Measurements from ENCODE around the gene IL16. TPM values are rescaled to one million over a fixed set of nuclear protein-coding genes. Genes with fewer than 3 reads are reported as not detected.

The IL16 gene
- total RNA-seq, 1 donor from 2014 or later = 0.05 TPM

GRCh38 chr15:81277851-81278250, 81.2 kb downstream of the IL16 start:
- Mint-ChIP-seq H3K27ac (ENCODE audit: unreplicated experiment) (no peak overlapping the region), H3K27me3 (ENCODE audit: low read depth) (no peaks in the 10 kb centered on the region), H3K4me3 (no peak overlapping the region), H3K9me3 (peaks cover 14% of the 10 kb centered on the region), H3K4me1 (peaks cover 20% of the 10 kb centered on the region), H3K36me3 (ENCODE audit: low read depth) (peaks cover 12% of the 10 kb centered on the region)
- no peak for TF ChIP-seq CTCF (conservative IDR thresholded peaks at IDR 0.05)
- DNase-seq (ENCODE audit: low read depth, low spot score) = no peak

GRCh38 chr15:81278306-81279029, 81.8 kb downstream of the IL16 start:
- H3K36me3 Mint-ChIP-seq (ENCODE audit: low read depth) = peaks cover 12% of the 10 kb centered on the region
- no peak overlapping the region for H3K27ac Mint-ChIP-seq (ENCODE audit: unreplicated experiment)
- H3K27me3 Mint-ChIP-seq (ENCODE audit: low read depth) = no peaks in the 10 kb centered on the region
- TF ChIP-seq CTCF (conservative IDR thresholded peaks at IDR 0.05) = no peak
- peaks cover 14% of the 10 kb centered on the region for H3K9me3 Mint-ChIP-seq
- no peak overlapping the region for H3K4me3 Mint-ChIP-seq
- no peak for DNase-seq (ENCODE audit: low read depth, low spot score)
- peaks cover 20% of the 10 kb centered on the region for H3K4me1 Mint-ChIP-seq

- no peak for DNase-seq (ENCODE audit: low read depth, low spot score)
- no peak overlapping the region for H3K27ac Mint-ChIP-seq (ENCODE audit: unreplicated experiment)
- H3K4me3 Mint-ChIP-seq = no peak overlapping the region
- peaks cover 12% of the 10 kb centered on the region for H3K36me3 Mint-ChIP-seq (ENCODE audit: low read depth)
- no peaks in the 10 kb centered on the region for H3K27me3 Mint-ChIP-seq (ENCODE audit: low read depth)
- H3K9me3 Mint-ChIP-seq = peaks cover 14% of the 10 kb centered on the region
- TF ChIP-seq CTCF (conservative IDR thresholded peaks at IDR 0.05) = no peak
- peaks cover 13% of the 10 kb centered on the region for H3K4me1 Mint-ChIP-seq
Observed at GRCh38 chr15:81279621-81280485, 83.2 kb downstream of the IL16 start.

GRCh38 chr15:81280696-81281455, 84.2 kb downstream of the IL16 start:
- H3K4me1 Mint-ChIP-seq = peaks cover 2% of the 10 kb centered on the region
- peaks cover 12% of the 10 kb centered on the region for H3K9me3 Mint-ChIP-seq
- TF ChIP-seq CTCF (conservative IDR thresholded peaks at IDR 0.05) = no peak
- H3K4me3 Mint-ChIP-seq = no peak overlapping the region
- H3K36me3 Mint-ChIP-seq (ENCODE audit: low read depth) = peaks cover 12% of the 10 kb centered on the region
- H3K27me3 Mint-ChIP-seq (ENCODE audit: low read depth) = no peaks in the 10 kb centered on the region
- H3K27ac Mint-ChIP-seq (ENCODE audit: unreplicated experiment) = peak overlapping the region; percentile 32
- no peak for DNase-seq (ENCODE audit: low read depth, low spot score)

- no peaks in the 10 kb centered on the region for H3K4me1 Mint-ChIP-seq
- TF ChIP-seq CTCF (conservative IDR thresholded peaks at IDR 0.05) = no peak
- DNase-seq (ENCODE audit: low read depth, low spot score) = no peak
- no peak overlapping the region for H3K4me3 Mint-ChIP-seq
- H3K27me3 Mint-ChIP-seq (ENCODE audit: low read depth) = no peaks in the 10 kb centered on the region
- H3K27ac Mint-ChIP-seq (ENCODE audit: unreplicated experiment) = peak overlapping the region; percentile 32
- H3K36me3 Mint-ChIP-seq (ENCODE audit: low read depth) = peaks cover 12% of the 10 kb centered on the region
- H3K9me3 Mint-ChIP-seq = peaks cover 12% of the 10 kb centered on the region
Observed at GRCh38 chr15:81281456-81281735, 84.7 kb downstream of the IL16 start.

Data from neural crest cell (in vitro differentiated cells).